ENCODE data around the gene TBCCD1. TPM values are rescaled to one million over a fixed set of nuclear protein-coding genes. Genes with fewer than 3 reads are reported as not detected.

Gene TBCCD1
- total and polyA plus RNA-seq, 7 donors, result 4.6 to 10.8 (median 6.6) TPM

- Histone ChIP-seq H3K27ac (no peak overlapping the region), H3K9me3 (no peaks in the 10 kb centered on the region), H3K4me3 (no peak overlapping the region), H3K4me1 (no peaks in the 10 kb centered on the region), H3K27me3 (ENCODE audit: insufficient read depth in 3 of 3, low read length in 2 of 3) (no peaks in the 10 kb centered on the region), H3K36me3 (ENCODE audit: insufficient read depth in 1 of 2, low read depth in 1 of 2) (peaks cover 4 to 41% of the 10 kb centered on the region in 2 donors)
- ATAC-seq, result no peak
- 40 to 67% (median 57%) methylated on average over 2 of the region's 2 CpGs for WGBS, 3 donors
- intact Hi-C loops (cut with DNase I), result loop anchor here (1.0 to 5.0 kb wide), 4 partner anchors 282 to 559 kb away; no protein-coding TSS in a partner anchor
- DNase-seq, result no peak
- no peak for TF ChIP-seq CTCF (IDR thresholded peaks at IDR 0.05)
Measured at GRCh38 chr3:186540835-186541226, 26.3 kb downstream of the TBCCD1 start.

GRCh38 chr3:186540221-186540834, 26.8 kb downstream of the TBCCD1 start:
- H3K9me3 ChIP-seq, result no peaks in the 10 kb centered on the region
- H3K36me3 ChIP-seq (ENCODE audit: insufficient read depth in 1 of 2, low read depth in 1 of 2), result peaks cover 4 to 38% of the 10 kb centered on the region in 2 donors
- peak overlapping the region; percentile 33 for H3K4me3 ChIP-seq
- H3K27ac ChIP-seq, result no peak overlapping the region
- peak; percentile 71 for TF ChIP-seq CTCF (IDR thresholded peaks at IDR 0.05)
- intact Hi-C loops (cut with DNase I), result loop anchor here (1.0 to 5.0 kb wide), 4 partner anchors 281 to 558 kb away; no protein-coding TSS in a partner anchor
- no peaks in the 10 kb centered on the region for H3K27me3 ChIP-seq (ENCODE audit: insufficient read depth in 3 of 3, low read length in 2 of 3)
- DNase-seq (peak in 1 of 2 donors; percentile 24), ATAC-seq (peak; percentile 68 to 97 (median 84))
- WGBS, 3 donors, result 9 to 10% (median 9%) methylated on average over 8 of the region's 8 CpGs
- H3K4me1 ChIP-seq, result no peaks in the 10 kb centered on the region

DNA sequence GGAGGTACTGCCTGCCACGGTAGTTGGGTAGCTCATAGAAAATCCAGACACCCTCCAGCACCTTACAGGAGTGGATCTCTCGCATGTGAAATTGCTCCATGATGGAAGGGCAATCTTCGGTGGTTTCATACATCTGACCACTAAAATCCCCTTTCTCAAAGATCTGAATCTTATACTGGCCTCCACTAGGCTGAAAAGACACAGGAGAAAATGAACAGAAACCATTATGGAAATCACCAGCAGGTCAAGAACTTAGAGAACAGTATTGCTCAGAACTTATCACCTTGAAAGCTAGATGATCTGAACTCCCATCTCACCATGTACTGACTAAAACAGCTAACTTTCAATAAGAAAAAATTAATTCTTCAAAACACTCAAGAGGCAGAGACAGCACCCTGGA, 28.4 kb downstream of the TBCCD1 start:
- DNase-seq, result no peak
- Histone ChIP-seq H3K27ac (no peak overlapping the region), H3K4me3 (no peak overlapping the region), H3K9me3 (no peaks in the 10 kb centered on the region), H3K27me3 (ENCODE audit: insufficient read depth in 3 of 3, low read length in 2 of 3) (no peaks in the 10 kb centered on the region), H3K36me3 (ENCODE audit: insufficient read depth in 1 of 2, low read depth in 1 of 2) (peaks cover 4 to 22% of the 10 kb centered on the region in 2 donors), H3K4me1 (no peaks in the 10 kb centered on the region)
- WGBS, 3 donors, result 95 to 97% (median 95%) methylated on average over 3 of the region's 3 CpGs
- ATAC-seq, result no peak
- no peak for TF ChIP-seq CTCF (IDR thresholded peaks at IDR 0.05)
- intact Hi-C loops (cut with DNase I), result no loop called here

GRCh38 chr3:186536883-186537844, 30.0 kb downstream of the TBCCD1 start:
- no peak for TF ChIP-seq CTCF (IDR thresholded peaks at IDR 0.05)
- Histone ChIP-seq H3K27me3 (ENCODE audit: insufficient read depth in 3 of 3, low read length in 2 of 3) (no peaks in the 10 kb centered on the region), H3K4me3 (no peak overlapping the region), H3K4me1 (no peaks in the 10 kb centered on the region), H3K27ac (no peak overlapping the region), H3K9me3 (no peaks in the 10 kb centered on the region), H3K36me3 (ENCODE audit: insufficient read depth in 1 of 2, low read depth in 1 of 2) (peaks cover 4 to 11% of the 10 kb centered on the region in 2 donors)
- intact Hi-C loops (cut with DNase I), result no loop called here
- no peak for ATAC-seq
- DNase-seq, result no peak
